ENCODE data around the gene EVA1C.
"Not testable (repeated sequence)": the region's sequence is repeated elsewhere in the genome, so short reads cannot be mapped to it uniquely, and the experiment has no call there.

EVA1C gene

GRCh38 chr21:32462564-32462963, 50.1 kb downstream of the EVA1C start:
- DNase-seq (ENCODE audit: low read depth) = not testable (repeated sequence)

GRCh38 chr21:32463367-32463766, 50.9 kb downstream of the EVA1C start:
- DNase-seq (ENCODE audit: low read depth) = no peak

- no peak for DNase-seq (ENCODE audit: low read depth)
These were observed 51.4 kb downstream of the EVA1C start for GRCh38 chr21:32463889-32464300.

GRCh38 chr21:32467291-32467690, 54.8 kb downstream of the EVA1C start:
- no peak for DNase-seq (ENCODE audit: low read depth)

GRCh38 chr21:32468681-32469111, 56.2 kb downstream of the EVA1C start:
- DNase-seq (ENCODE audit: low read depth) = no peak

- no peak for DNase-seq (ENCODE audit: low read depth)
These were observed 57.1 kb downstream of the EVA1C start for GRCh38 chr21:32469628-32470027.

GRCh38 chr21:32470206-32470605, 57.7 kb downstream of the EVA1C start:
- DNase-seq (ENCODE audit: low read depth) = no peak

GRCh38 chr21:32472890-32473765, 60.6 kb downstream of the EVA1C start:
- DNase-seq (ENCODE audit: low read depth) = no peak

GRCh38 chr21:32474179-32475059, 61.9 kb downstream of the EVA1C start:
- DNase-seq (ENCODE audit: low read depth) = no peak

- DNase-seq (ENCODE audit: low read depth) = no peak
These were observed 62.8 kb downstream of the EVA1C start for GRCh38 chr21:32475162-32475812.

GRCh38 chr21:32476661-32477423, 64.3 kb downstream of the EVA1C start:
- DNase-seq (ENCODE audit: low read depth) = no peak

- DNase-seq (ENCODE audit: low read depth) = no peak
These were observed 64.9 kb downstream of the EVA1C start for GRCh38 chr21:32477424-32477745.

GRCh38 chr21:32481875-32482408, 69.4 kb downstream of the EVA1C start:
- no peak for DNase-seq (ENCODE audit: low read depth)

- DNase-seq (ENCODE audit: low read depth) = no peak
These were observed 70.2 kb downstream of the EVA1C start for GRCh38 chr21:32482565-32483292.

- no peak for DNase-seq (ENCODE audit: low read depth)
These were observed 70.7 kb downstream of the EVA1C start for GRCh38 chr21:32483293-32483595.

- DNase-seq (ENCODE audit: low read depth) = no peak
These were observed 72.3 kb downstream of the EVA1C start for GRCh38 chr21:32484706-32485380.

GRCh38 chr21:32492376-32492775, 79.9 kb downstream of the EVA1C start:
- no peak for DNase-seq (ENCODE audit: low read depth)

- DNase-seq (ENCODE audit: low read depth) = no peak
These were observed 82.6 kb downstream of the EVA1C start for GRCh38 chr21:32494934-32495709.

GRCh38 chr21:32496568-32496967, 84.1 kb downstream of the EVA1C start:
- no peak for DNase-seq (ENCODE audit: low read depth)
